NCI-H82 treated with DMSO at 0.1 percent for 48 hours (cell line): Measurements from ENCODE around the gene BTG4.
A peak's percentile ranks its signal among the peaks of the same experiment; 100 is the strongest.

Experiments used
- DNase-seq: peaks from one replicate; lab custom pipeline; 2025; ENCODE audit not compliant: unreplicated experiment; lab: John Stamatoyannopoulos, UW

Gene BTG4

DNA sequence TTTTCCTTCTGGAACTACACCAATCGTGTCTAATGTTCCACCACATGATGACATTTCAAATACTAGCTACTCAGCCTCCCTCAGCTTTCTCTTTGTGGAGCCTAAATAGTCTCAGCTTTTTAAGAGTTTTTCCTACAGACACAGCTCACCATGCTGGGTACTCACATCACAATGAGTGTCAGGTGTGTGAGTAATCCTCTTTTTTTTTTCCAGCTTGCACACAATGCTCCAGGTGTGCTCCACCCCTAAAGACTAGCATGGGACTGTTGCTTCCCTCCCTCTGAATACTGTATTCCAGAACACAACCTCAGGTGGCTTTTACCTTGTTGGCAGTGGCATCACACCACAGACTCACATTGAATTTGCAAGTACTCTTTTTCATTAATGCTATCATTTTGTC is 11.7 kb downstream of the BTG4 start:
- no peak for DNase-seq

DNA sequence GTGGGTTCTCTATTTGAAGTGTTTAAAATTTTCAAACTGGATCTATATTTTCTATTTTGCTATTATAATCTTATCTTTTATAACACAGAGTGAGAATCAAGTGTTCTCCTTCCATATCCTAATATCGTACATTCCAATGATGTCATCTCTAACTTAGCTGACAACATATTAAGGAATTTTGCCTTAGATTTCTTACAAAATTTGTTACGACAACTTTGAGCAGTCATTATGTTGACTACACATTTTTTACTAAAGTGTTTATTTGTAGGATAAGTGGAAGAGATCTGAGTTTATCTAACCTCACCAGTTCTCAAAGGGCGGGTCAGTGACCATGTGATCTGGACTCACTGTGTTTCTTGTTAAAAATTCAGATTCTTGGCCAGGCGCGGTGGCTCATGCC is 12.7 kb downstream of the BTG4 start:
- DNase-seq: no peak

DNA sequence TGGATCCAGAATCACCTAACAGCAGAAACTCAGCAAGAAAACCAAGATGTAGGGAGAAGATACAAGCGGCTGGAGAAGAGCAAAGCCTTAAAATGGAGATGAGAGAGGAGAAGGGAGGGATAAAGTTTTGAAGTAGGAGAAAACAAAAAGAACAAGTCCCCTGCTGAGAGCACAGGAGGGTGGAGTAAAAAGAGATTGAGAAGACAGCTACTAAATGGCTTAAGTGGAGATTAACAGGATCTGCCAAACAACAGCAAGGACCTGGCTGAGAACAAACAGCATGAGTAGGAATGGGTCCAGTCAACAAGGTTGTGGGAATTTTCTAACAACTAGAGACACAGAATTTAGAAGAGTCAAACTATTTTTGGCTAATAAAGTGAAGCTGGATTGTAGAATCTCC is 18.1 kb downstream of the BTG4 start:
- DNase-seq: peak; percentile 75

DNA sequence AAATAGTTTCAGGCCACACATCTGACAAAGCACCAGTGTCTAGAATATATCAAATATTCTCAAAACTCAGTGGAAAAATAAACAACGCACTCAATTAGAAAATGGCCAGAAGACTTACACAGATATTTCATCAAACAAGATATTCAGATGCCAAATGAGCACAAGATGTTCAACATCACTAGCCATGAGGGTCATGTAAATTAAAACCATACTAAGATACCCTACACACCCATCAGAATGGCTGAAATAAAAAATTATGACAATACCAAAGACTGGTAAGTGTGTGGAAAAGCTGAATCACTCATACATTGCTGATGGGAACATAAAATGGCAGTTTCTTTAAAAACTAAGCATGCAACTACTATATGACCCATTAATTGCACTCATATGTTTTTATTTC is 21.7 kb downstream of the BTG4 start:
- no peak for DNase-seq

DNA sequence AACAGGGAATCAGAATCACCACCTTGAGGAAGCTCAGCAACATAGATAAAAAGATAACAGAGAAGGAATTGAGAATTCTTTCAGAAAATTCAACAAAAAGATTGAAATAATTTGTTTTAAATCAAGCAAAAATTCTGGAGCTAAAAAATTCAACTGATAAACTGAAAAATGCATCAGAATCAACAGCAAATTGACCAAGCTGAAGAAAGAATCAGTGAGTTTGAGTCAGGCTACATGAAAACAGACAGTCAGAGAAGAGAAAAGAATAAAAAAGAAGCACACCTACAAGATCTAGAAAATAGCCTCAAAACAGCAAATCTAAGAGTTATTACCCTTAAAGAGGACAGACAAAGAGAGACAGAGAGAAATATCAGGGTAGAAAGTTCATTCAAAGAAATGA is 28.8 kb downstream of the BTG4 start:
- DNase-seq: no peak

DNA sequence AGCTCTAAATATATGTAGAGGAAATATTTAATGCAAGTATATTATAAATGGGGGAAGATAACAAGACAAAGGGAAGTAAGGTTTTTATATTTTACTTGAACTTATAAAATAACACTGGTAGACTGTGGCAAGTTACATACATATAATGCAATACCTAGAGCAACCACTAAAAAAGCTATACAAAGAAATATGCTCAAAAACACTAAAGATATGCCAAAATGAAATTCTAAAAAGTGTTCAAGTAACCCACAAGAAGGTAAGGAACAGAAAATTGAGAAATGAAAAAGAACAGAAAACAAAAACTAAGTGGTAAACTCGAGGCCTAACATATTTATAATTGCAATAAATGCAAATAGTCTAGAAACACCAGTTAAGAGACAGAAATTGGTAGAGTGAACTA is 32.5 kb downstream of the BTG4 start:
- no peak for DNase-seq

DNA sequence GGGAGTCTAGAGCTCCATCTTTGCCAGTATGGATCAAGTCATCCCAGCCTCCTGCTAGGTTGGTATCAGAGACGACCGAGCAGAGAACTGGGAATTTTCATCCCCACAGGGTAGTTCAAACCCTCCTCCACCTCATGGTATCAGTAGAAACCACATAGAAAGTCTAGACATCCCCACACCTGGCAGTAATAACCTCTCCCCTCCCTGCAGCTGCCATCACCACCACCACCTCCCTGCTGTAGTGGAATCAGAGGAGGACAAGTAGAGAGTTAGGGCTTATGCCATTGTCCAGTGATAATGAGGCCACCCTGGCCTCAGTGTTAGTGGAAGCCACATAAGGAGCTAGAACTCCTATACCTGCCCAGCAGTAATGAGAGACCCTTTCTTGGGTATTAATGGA is 34.3 kb downstream of the BTG4 start:
- DNase-seq: no peak

DNA sequence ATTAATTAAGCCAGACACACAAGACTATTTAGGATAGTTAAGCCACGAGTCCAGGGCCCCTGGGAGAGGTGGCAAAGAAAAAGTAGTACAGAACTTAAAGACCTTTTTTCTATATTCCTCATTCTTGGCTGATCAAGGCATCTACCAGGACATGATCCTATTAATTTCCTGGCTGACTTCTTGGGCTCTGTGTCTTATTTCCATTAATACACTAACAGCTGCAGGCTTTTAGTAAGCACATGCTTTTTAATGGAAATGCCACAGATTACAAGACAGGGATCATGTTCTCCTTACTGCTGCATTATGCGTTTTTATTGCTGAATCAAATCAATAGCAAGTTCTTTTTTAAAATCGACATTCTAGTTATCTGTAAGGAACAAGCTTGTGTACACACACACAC is 35.2 kb downstream of the BTG4 start:
- DNase-seq: peak; percentile 32

DNA sequence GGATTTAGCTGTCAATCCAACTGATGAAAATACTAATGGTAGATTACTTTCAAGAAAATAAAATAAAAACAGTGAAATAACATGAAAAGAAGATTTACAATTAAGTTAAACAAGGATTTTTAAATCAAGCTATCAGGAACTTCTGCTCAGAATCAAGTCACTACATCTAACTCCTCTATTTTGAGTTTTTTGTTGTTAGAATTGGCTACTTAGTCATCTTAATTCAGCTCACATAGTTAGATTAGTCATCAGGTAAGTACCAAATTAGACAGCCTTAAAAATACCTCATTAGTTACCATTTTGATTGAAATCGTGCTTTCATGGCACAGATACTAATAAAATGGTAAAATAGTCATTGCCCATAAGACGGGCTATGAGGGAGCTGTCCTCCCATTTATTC is 35.8 kb downstream of the BTG4 start:
- DNase-seq: no peak

DNA sequence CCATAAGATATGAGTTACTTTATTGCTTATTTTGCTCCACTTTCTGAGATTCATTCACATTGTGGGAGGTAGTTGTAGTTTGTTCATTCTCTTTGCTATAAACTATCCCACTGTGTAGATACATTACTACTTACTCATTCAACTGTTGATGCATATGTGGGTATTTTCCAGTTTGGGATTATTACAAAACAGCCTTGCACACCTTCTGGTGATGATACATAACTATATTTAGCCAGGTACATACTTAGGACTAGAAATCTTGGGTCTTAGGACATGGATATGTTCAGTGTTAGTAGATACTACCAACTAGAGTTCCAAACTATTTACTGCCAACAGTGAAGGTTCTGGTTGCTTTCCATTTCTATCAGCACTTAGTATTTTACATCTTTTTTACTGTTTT is 37.8 kb downstream of the BTG4 start:
- DNase-seq: no peak

DNA sequence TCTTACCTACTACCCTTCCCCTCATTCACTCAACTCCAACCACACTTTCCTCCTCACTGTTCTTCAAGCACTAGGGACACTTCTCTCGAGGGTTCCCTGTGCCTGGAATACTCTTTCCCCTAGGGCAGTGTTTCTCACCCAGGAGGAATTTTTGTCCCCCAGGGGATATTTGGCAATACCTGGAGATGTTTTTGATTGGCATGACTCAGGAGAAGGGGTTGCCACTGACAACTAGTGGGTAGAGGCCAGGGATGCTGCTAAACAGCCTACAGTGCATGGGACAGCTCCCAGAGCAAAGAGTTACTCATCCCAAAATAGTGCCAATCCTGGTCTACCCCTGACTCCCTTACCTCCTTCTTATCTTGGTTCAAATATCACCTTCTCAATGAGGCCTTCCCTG is 40.0 kb downstream of the BTG4 start:
- DNase-seq: no peak

DNA sequence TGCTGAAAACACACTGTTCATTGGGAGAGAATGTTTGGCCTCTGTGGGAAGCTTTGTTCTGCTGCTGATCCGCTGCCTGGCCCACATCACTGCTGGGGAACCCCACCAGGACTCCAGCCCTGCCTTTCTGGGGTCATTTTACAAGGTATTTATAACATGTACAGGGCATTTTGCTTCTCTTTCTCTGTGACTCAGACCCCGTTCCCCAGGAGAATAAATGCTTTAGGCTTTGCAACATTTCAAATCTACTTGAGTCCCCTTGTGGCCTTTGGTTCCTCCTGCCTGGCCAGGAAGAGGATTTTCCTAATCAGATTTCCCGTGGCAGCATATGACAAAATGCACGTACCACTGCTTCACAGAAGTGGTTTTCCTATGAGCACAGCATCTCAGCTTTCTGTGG is 43.0 kb downstream of the BTG4 start:
- peak; percentile 60 for DNase-seq

DNA sequence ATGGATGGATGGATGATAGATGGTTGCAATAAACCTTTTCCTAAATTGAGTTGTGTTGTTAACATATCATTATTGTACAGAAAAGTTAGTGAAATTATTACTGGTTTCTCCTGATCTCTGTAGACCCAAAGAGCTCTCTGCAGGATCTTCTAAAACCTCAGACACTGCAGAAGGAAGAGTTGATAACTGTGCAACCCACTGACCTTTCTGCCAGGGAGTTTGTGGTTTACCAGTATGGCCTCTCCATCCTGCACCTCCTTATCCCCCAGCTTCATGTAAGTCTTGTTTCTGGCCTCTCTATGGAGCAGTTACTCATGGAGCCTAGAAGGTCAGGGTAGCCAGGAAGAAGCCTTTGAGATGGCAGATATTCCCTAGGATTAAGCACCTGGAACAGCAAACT is 45.6 kb downstream of the BTG4 start:
- no peak for DNase-seq

DNA sequence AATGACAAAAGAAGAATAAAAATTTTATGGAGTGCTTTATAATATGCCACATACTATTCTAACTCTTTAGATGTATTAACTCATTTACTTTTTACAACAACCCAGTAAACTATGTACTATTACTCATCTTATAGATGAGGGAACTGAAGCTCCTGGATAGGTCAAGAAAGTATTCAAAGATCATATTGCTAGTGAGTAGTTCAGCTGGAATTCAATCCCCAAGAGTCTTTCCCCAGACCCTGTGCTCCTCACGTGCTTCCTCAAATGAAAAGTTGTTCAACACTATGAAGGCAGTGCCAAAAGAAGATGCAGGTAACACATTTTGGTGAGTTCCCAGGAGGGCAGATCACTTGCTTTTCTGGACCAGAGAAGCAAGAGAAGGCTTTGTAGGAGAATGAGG is 46.8 kb downstream of the BTG4 start:
- no peak for DNase-seq

DNA sequence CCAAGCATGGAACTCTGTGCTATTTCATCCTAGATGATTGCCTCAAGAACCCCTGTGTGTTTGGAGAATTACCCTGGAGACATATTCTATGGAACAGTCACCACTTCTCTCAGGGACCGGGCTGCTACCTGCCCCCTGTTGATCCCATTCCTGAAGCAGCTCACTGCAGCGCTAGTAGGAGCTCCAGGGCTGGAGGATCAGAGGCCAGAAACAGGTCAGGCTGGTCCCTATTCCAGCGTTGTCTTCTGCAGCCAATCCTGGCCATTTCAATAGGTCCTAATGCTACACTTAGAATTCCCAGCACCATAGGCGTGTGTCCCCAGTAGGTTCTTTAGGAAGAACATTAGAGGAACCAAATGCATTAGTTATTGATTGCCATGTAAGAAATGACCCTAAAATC is 48.9 kb downstream of the BTG4 start:
- no peak for DNase-seq

DNA sequence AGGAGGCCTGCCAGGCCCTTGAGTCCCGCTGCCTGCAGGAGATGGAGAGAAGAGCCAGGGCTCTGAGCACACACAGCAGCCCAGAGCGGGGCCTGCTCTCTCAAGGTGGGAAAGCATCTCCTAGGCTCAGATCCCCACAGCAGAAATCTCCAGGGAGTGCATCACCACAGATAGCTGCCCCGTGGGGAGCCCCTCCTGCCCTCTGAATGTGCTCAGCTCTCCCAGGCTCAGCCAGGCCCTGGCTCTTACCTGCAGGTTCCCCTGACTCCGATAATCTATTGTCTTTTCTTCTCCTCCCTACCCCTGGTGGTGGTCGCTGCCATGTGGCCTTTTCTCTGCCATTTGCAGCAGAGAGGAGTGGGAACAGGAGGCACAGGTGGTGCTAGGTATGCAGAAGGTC is 49.9 kb downstream of the BTG4 start:
- DNase-seq: no peak

DNA sequence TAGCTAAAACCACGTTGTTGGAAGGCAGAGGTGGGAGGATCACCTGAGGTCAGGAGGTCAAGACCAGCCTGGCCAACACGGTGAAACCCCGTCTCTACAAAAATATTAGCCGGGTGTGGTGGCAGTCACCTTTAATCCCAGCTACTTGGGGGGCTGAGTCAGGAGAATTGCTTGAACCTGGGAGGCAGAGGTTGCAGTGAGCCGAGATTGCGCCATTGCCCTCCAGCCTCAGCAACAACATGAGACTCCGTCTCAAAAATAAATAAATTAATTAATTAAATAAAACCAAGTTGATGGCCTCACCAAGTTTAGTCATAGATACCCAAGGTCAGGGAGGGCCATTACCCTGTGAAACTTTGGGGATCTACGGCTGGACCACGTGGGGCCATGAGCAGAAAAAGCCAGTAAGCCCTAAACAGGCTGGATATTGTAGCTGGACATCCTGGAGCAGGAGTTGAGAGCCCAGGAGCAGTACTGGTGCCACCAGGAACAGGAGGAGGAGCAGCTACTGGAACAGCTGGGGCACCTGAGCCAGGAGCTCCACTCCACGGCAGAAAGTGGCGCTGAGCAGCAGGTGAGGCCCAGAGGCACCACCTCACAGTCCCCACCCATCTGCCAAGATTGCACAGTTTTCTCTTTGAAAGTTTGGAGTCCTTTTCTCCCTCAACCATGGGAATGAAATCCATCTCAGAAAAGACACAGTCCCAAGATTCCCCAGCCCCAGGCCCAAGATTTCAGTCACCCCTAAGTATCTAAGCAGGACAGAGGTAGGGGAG is 50.5 kb downstream of the BTG4 start:
- no peak for DNase-seq

DNA sequence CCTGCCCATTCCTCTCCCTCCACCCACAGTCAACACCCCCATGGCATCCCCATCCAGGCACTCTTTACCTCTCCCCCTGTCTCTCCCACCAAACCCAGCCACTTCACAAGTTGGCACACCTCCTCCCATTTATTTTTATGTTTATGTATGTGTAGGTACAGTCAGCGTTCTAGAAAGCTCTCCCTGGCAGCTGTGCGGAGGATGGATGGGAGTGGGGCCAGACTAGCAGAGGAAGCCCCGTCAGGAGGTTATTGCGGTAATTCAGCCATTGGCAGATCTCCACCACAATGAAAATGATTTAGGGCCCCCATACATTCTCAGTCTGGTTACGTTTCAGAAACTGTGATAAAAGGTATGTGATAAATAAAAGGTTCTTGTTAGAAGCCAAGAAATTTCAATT is 51.3 kb downstream of the BTG4 start:
- no peak for DNase-seq

DNA sequence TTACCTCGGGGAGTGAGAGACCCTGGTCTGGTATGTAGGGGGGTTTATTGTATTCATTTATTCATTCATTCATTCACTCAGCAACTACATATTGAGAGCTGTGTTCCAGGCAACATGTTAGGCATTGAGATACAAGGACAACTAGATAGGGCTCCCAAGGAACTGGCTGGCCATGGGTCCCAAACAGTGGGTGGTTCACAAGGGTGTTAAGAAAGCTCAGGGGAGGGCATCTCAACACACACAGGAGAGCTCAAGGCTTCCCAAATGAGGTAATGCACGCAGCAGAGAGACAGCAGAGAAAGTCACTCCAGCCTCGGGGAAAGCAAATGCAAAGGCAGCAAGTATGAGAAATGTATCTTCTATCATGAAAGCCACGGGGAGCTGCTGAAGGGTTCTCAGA is 51.8 kb downstream of the BTG4 start:
- no peak for DNase-seq

DNA sequence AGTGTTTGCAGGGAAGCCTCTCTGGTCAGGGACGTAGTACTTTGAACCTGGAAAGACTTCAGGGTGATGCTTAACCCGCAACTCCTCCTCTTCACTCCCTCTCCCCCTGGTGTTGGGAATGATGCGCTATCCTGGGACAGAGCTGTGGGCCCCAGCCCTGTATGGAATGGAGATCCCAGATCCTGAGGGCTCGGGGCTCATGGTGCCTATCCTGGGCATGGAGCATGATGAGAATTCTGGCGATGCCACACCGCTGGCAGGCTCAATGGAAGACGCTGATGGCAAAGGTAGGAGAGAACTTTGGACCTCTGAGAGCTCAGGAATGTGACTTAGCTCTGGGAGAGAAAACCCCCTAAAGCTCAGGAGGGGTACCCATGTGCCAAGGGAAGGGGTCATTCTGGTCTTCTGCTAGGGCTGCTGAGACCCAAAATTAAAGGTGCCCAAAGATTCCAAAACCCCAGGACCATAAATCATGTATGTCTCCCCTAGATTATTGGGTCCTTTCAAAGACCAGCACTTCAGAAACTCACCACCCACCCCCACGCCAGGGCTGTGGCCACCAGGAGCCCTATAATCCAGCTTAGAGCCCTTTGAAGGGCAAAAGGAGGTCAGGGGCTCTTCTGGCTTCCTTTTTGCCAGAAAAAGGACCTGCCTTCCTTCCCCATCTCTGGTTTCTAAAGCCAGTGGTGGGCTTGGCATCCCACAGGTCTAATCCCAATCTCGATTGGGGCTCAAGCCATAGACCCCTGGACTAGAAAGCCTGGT is 52.5 kb downstream of the BTG4 start:
- DNase-seq: no peak

DNA sequence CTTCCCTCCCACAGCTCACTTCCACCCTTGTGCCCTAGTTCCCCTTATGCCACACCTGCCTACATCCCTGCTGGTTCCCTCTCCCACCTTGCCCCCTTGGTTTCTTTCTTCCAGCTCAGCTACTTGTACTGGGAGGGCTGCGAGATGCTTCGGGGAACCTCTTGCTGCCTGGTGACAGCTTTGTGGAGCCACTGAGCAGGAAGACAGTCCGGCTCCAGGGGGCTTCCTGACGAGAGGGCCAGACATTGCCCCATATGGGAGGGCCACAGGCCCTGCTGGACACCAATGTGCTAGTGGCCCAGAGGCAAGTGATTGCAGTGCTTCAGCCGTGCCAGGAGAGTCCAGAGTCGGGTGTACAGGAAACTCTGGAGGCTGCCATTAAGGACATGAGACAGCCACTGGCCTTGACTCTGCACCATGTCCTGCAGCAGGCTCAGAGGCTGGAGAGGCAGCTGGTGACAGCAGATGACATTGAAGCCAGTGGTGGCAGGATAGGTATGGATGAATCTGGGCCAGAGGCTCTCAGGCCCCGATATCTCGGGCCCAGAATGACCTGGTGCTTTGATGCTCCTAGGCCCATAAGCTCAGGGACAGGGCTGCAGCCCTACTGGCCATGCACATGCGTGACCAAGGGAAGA is 54.3 kb downstream of the BTG4 start:
- no peak for DNase-seq
